Renal cortex interstitium (tissue), 11 donors: ENCODE measurements around the gene EYA4. TPM values are rescaled to one million over a fixed set of nuclear protein-coding genes. Genes with fewer than 3 reads are reported as not detected.

Source experiments
- DNase-seq, 11 donors: peaks; one replicate each; pipeline ENCODE4 v3.0.0-alpha.2; 2013; ENCODE audit warnings: low read depth in 9 of 11, low spot score in 4 of 11; ENCODE audit errors: extremely low read depth in 1 of 11
- polyA plus RNA-seq, 3 donors: library from polyadenylated mRNA; unstranded; fragments of 120-200 nt; gene quantifications; one replicate each; pipeline ENCODE4 v1.2.1, GENCODE V29; 2013; ENCODE audit not compliant: insufficient read length in 3 of 3

The EYA4 gene
- polyA plus RNA-seq, 3 donors, result 12.0 to 15.4 (median 12.4) TPM

- DNase-seq, result no peak
Measured at GRCh38 chr6:133275213-133275612, 34.1 kb downstream of the EYA4 start.

GRCh38 chr6:133277228-133277899 lies 36.2 kb downstream of the EYA4 start:
- no peak for DNase-seq

- DNase-seq, result no peak
Measured at GRCh38 chr6:133277900-133278545, 36.9 kb downstream of the EYA4 start.

- DNase-seq, result peak in 3 of 11 donors; percentile 9 to 17 (median 17)
Measured at GRCh38 chr6:133286765-133287164, 45.6 kb downstream of the EYA4 start.

GRCh38 chr6:133288662-133289061 lies 47.5 kb downstream of the EYA4 start:
- DNase-seq, result no peak

GRCh38 chr6:133289733-133290306 lies 48.7 kb downstream of the EYA4 start:
- no peak for DNase-seq

- no peak for DNase-seq
Measured at GRCh38 chr6:133290930-133291329, 49.8 kb downstream of the EYA4 start.

GRCh38 chr6:133291671-133292070 lies 50.5 kb downstream of the EYA4 start:
- DNase-seq, result peak in 1 of 11 donors; percentile 14

GRCh38 chr6:133297657-133298056 lies 56.5 kb downstream of the EYA4 start:
- DNase-seq, result no peak

- no peak for DNase-seq
Measured at GRCh38 chr6:133298335-133298734, 57.2 kb downstream of the EYA4 start.

- no peak for DNase-seq
Measured at GRCh38 chr6:133298801-133299200, 57.6 kb downstream of the EYA4 start.

GRCh38 chr6:133300896-133301295 lies 59.7 kb downstream of the EYA4 start:
- DNase-seq, result no peak

- DNase-seq, result no peak
Measured at GRCh38 chr6:133301835-133302234, 60.7 kb downstream of the EYA4 start.

GRCh38 chr6:133306931-133307330 lies 65.8 kb downstream of the EYA4 start:
- no peak for DNase-seq

GRCh38 chr6:133309579-133309978 lies 68.4 kb downstream of the EYA4 start:
- DNase-seq, result no peak

- DNase-seq, result no peak
Measured at GRCh38 chr6:133312006-133312405, 70.8 kb downstream of the EYA4 start.

GRCh38 chr6:133313068-133313467 lies 71.9 kb downstream of the EYA4 start:
- DNase-seq, result no peak

GRCh38 chr6:133314947-133315346 lies 73.8 kb downstream of the EYA4 start:
- DNase-seq, result no peak

GRCh38 chr6:133315811-133316210 lies 74.7 kb downstream of the EYA4 start:
- DNase-seq, result no peak

- no peak for DNase-seq
Measured at GRCh38 chr6:133317704-133318103, 76.5 kb downstream of the EYA4 start.

- DNase-seq, result no peak
Measured at GRCh38 chr6:133326584-133326983, 85.4 kb downstream of the EYA4 start.
